IPS-18c (cell line): ENCODE measurements around the gene HNRNPC.

Experiments used
- H3K4me3 ChIP-seq: 2 replicates; pipeline ENCODE4 v1.7.0; 2013; ENCODE audit warnings: low read depth, mild to moderate bottlenecking, low read length, moderate library complexity; ENCODE audit not compliant: insufficient read depth
- H3K9me3 ChIP-seq: one replicate; pipeline ENCODE4 v1.6.1; 2013; ENCODE audit warnings: mild to moderate bottlenecking, low read length, moderate library complexity; ENCODE audit not compliant: control insufficient read depth, insufficient read depth

HNRNPC gene

GRCh38 chr14:21205678-21206581, 63.3 kb downstream of the HNRNPC start:
- H3K4me3 ChIP-seq, result no peak overlapping the region
- no peaks in the 10 kb centered on the region for H3K9me3 ChIP-seq

DNA sequence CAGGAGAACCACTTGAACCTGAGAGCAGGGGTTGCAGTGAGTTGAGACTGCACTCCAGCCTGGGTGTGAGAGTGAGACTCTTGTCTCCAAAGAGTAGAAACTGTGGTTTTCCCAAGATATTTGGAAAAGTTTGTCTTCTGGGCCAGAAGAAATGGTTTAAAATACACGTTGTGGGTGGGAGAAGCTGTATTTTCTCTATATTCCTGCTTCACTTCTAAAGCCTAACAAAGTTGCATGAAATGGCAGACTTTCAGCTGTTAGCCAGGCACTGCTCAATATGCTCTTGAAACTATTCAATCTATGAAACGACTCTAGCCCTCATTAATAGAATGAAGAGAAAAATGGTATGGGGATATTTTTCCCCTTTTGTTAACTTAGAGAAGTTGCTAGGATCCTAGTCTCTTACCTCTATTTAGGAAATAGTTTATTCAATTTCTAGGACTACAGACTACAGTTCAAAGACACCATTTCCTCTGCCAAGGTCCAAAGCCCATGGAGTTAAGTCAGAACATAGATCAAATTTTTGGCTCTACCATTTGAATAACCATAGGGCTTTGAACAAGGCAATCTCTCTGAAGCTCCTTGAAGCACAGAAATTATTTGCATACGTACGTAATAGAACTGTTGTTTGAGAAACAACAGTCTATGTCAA, 64.1 kb downstream of the HNRNPC start:
- no peak overlapping the region for H3K4me3 ChIP-seq
- H3K9me3 ChIP-seq, result no peaks in the 10 kb centered on the region

GRCh38 chr14:21204167-21205025, 64.8 kb downstream of the HNRNPC start:
- Histone ChIP-seq H3K4me3 (no peak overlapping the region), H3K9me3 (no peaks in the 10 kb centered on the region)

DNA sequence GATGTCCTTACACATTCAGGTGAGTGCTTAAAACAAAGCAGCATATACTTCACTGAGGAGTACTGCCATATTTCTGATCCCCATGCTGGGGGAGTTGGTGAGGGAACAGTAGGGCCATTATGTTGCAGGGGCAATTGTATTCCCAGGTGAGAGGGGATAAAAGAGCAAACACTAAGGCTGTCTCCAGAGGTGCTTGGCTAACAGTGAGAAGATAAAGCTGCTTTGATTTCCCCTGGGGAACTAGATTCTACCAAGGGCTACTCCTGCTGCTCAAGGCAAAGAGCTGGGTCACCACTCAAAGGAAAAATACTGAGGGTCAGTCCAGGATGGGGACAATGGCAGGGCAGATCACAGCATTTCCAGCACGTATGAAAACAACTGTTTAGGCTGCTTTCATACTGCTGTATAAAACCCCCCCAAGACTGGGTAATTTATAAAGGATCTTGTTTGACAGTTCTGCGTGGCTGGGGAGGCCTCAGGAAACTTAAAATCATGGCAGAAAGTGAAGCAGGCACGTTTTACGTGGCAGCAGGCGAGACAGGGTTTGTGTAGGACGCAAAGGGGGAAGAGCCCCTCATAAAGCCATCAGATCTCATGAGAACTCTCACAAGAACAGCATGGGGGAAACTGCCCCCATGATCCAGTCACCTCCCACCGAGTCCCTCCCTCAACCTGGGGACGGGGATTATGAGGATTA, 65.6 kb downstream of the HNRNPC start:
- no peaks in the 10 kb centered on the region for H3K9me3 ChIP-seq
- no peak overlapping the region for H3K4me3 ChIP-seq

GRCh38 chr14:21202463-21203358, 66.5 kb downstream of the HNRNPC start:
- H3K9me3 ChIP-seq, result no peaks in the 10 kb centered on the region
- no peak overlapping the region for H3K4me3 ChIP-seq

DNA sequence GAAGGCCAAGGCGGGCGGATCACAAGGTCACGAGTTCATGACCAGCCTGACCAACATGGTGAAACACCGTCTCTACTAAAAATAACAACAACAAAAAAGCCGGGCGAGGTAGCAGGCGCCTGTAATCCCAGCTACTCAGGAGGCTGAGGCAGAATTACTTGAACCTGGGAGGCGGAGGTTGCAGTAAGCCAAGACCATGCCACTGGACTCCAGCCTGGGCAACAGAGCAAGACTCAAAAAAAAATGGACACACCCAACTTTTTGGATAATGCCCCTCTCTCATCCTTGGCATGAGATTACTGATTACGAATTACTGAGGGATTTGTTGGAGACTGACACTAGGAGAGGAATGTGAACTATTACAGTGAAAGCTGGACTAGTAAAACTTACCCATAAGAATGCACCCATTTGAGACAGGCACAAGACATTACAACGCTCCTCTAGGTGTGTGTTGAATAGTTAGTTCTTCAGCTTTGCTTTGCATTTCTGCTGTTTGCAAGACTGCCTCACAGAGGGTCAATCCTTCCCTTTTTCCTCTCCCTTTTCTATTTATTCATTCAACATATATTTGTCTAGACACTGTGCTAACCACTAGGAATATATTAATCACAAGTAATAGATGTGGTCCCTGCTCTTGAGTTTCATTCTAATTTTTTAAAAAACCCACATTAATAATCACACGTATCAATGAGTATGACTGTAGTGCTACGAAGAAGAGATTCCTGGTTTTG, 67.3 kb downstream of the HNRNPC start:
- no peak overlapping the region for H3K4me3 ChIP-seq
- H3K9me3 ChIP-seq, result peaks cover 3% of the 10 kb centered on the region

GRCh38 chr14:21200752-21201461, 68.3 kb downstream of the HNRNPC start:
- Histone ChIP-seq H3K4me3 (no peak overlapping the region), H3K9me3 (peaks cover 3% of the 10 kb centered on the region)

DNA sequence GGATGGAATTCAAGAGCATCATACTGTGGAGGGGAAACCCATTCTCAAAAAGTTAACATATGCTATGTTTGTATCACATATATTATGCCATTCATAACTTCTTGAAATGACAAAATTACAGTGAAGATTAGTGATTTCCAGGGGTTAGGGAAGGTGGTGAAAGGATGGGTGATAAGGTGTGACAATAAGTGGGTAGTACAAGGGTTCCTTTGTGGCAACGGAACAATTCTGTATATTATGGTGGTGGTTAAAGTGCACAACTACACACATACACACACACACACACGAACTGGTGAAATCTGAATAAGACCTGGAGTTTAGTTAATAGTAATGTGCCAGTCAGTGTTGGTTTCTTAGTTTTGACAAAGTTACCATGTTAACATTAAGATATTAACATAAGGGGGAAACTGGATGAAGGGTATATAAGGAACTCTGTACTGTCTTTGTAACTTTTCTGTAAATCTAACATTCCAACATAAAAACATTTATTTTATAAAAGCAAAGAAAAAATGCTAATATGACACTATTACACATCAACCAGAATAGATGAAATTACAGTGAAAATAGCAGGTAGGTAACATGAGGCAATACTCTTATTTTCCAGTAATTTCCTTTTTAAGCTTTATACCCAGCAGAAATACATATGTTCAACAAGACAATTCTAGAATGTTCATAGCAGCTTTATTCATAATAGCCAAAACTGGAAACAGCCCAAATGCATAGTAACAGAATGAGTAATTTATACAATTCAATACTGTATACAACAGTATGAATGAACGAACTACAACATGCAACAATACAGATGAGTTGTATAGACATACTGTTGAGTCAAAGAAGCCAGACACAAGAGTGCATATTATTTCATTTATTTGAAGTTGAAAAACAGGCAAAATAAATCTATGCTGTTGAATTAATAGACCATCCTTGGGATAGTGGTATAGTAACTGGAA, 69.4 kb downstream of the HNRNPC start:
- H3K9me3 ChIP-seq, result peaks cover 3% of the 10 kb centered on the region
- no peak overlapping the region for H3K4me3 ChIP-seq

GRCh38 chr14:21197418-21198205, 71.6 kb downstream of the HNRNPC start:
- Histone ChIP-seq H3K9me3 (peaks cover 3% of the 10 kb centered on the region), H3K4me3 (no peak overlapping the region)

DNA sequence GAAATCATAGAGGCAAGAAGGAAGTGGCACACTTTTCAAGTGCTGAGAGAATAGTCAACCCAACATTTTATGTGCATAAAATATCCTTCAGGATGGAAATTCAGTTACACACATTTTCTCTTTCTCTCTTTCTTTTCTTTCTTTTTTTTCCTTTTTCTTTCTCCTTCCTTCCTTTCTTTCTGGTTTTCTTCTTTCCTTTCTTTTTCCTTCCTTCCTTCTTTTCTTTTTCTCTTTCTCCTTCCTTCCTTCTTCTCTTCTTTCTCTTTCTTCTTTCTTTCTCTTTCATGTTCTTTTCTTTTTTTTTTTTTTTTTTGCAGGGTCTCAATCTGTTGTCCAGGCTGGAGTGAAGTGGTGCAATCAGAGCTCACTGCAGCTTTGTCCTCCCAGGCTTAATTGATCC, 74.6 kb downstream of the HNRNPC start:
- H3K9me3 ChIP-seq, result peaks cover 3% of the 10 kb centered on the region
- H3K4me3 ChIP-seq, result no peak overlapping the region

DNA sequence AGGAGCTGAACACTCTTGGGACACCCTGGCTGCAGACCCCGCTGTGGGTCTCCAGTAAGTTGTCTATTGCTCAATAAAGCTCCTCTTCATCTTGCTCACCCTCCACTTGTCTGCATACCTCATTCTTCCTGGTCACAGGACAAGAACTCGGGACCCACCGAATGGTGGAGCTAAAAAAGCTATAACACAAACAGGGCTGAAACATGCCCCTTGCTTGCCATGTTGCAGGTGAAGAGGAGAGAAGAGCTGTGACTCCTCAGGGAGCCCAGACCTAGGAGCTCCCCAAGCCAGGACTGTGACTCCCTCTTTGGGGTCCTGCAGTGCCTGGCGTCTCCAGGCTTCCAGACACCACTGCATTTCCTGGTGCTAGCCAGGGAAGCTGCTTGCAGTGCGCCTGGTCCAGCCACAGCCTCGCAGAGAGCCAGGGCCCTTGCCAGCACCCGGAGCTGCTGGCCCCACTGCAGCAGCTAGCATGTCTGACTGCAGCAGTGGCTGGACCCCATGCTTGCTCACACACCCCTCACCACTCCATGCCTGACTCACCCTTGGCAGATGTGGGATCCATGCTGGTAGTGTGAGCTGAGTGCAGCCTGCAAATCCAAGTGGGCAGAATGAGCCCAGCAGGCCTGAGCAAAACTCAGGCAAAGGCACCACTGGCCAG, 76.2 kb downstream of the HNRNPC start:
- H3K4me3 ChIP-seq, result no peak overlapping the region
- H3K9me3 ChIP-seq, result peaks cover 3% of the 10 kb centered on the region

DNA sequence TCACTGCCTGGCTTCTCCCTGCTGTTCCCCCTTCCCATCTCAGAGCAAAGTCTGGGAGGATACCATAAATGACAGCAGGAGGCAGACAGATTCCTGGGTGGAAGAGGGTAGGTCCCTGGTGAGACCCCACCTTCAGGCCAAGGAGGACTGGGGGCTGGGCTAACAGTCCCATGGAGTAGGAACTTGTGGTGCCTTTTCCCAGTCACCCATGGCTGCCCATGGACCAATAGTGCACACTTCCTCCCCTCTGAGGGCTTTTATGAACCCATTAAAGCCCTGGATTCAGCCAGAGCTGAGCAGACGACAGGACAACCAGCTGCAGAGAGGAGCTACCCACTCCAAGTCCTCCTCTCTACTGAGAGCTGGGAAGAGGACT, 76.8 kb downstream of the HNRNPC start:
- Histone ChIP-seq H3K9me3 (peaks cover under 1% of the 10 kb centered on the region), H3K4me3 (peak overlapping the region; percentile 25; the same call in 1 of the 2 replicates)

DNA sequence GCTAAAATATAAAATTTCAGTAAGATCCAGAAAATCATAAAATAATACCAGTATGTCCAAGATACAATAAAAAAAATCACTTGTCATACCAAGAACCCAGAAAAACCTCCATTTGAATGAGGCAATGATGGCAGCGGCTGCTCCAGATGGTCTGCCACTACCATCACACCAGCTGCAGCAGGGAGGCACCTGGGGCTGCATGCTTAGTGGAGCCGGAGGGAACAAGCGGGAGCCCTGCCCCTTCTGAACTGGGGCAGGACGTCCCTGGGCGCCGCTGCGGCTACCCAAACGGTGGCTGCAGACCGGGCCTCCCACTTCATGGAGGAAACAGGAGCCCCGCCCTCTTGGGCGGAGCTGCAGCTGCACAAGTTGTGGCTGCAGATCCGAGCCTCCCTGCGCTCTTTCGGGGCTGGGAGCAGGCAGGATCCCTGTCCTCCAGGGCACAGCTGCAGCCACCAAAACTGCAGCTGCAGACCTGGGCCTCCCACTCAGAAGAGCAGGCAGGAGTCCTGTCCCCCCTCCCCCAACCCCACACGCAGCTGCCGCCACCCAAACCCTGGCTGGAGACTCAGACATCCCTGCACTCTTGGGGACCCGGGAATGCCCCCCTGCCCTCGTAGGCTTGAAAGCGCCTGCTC, 77.3 kb downstream of the HNRNPC start:
- no peaks in the 10 kb centered on the region for H3K9me3 ChIP-seq
- peak overlapping the region; percentile 25; the same call in 1 of the 2 replicates for H3K4me3 ChIP-seq
